H1 (cell line): ENCODE results near the gene LRIT2. TPM values are rescaled to one million over a fixed set of nuclear protein-coding genes. Genes with fewer than 3 reads are reported as not detected.

Experiments
- BACH1 ChIP-seq: IDR thresholded peaks from 2 replicates; pipeline ENCODE4 v1.6.1; 2012; ENCODE audit warnings: low read length, improper control_type of control experiment
- CBX8 ChIP-seq: fragments of 300-800, 300-1000 bp; sonication (generic); IDR thresholded peaks from 2 replicates; pipeline ENCODE4 v1.7.1; 2016; ENCODE audit warnings: low read depth, low read length, borderline replicate concordance
- EGR1 ChIP-seq: IDR thresholded peaks from 2 replicates; pipeline ENCODE4 v1.6.1; 2011; ENCODE audit warnings: low read depth, low read length, borderline replicate concordance
- JUND ChIP-seq: IDR thresholded peaks from 2 replicates; pipeline ENCODE4 v1.6.1; 2011; ENCODE audit warnings: mild to moderate bottlenecking, improper control_type of control experiment, low read length
- POU5F1 ChIP-seq: IDR thresholded peaks from 2 replicates; pipeline ENCODE4 v1.6.1; 2011; ENCODE audit warnings: low read depth, mild to moderate bottlenecking, low read length, moderate library complexity
- TEAD4 ChIP-seq: IDR thresholded peaks from 2 replicates; pipeline ENCODE4 v1.6.1; 2012; ENCODE audit warnings: low read depth, low read length, inconsistent platforms, mixed read lengths
- polyA plus RNA-seq, 7 experiments: library from polyadenylated mRNA; depleted of rRNA in 3 of 7; stranded (reverse) in 5 of 7; unstranded in 2 of 7; fragments of >200 nt in 5 of 7; fragments of 200-250 nt in 2 of 7; gene quantifications; 1 replicate in 5 of 7; 2 replicates in 1 of 7; 4 replicates in 1 of 7; pipeline versions ENCODE4 v1.2.1 to v1.2.3, GENCODE V29; 2011 to 2013; ENCODE audit warnings: missing spikeins in 2 of 7, mixed read lengths in 2 of 7
- total RNA-seq: library from RNA; stranded (reverse); fragmentation: NEBNext Ultra II Directional; extraction: Animal tissue kit (Norgen Biotek cat#: 25700); gene quantifications from 2 replicates; pipeline ENCODE4 v1.2.1, GENCODE V29; 2021

LRIT2 gene
- total and polyA plus RNA-seq, 2 of the 8 experiments (the other 6 are each of a cell fraction or from before 2014, with no cell fraction given) = not detected

DNA sequence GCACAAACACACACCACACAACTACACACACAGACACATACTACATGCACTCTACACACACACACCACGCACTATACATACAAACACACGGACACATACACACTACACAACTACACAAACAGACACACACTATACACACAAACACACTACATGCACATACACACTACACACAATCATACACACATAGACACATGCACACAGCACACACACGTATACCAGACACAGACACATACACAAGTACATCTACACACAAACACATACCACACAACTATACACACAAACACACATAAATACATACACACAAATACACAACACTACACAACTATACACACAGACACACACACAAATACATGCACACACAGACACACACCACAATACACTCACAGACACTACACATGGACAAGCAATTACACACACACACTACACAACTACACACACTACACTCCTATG is 47.2 kb downstream of the LRIT2 start (continued):
- TF ChIP-seq TEAD4 (no peak), POU5F1 (no peak), EGR1 (no peak), CBX8 (no peak), JUND (no peak), BACH1 (no peak)
